Renal pelvis (tissue), 4 donors: Measurements from ENCODE around the gene HOXA3. TPM values are rescaled to one million over a fixed set of nuclear protein-coding genes. Genes with fewer than 3 reads are reported as not detected.

Experiments
- DNase-seq: peaks from one replicate; pipeline ENCODE4 v3.0.0-alpha.2; 2013
- polyA plus RNA-seq, 3 donors: library from polyadenylated mRNA; unstranded; fragments of 120-200 nt; gene quantifications; one replicate each; pipeline ENCODE4 v1.2.1, GENCODE V29; 2013; ENCODE audit not compliant: insufficient read length in 3 of 3

HOXA3 gene
- polyA plus RNA-seq, 3 donors: 39.5 to 49.3 (median 48.7) TPM

- DNase-seq: no peak
These were observed 57.9 kb downstream of the HOXA3 start for GRCh38 chr7:27094304-27095049.

GRCh38 chr7:27093184-27093895, 59.0 kb downstream of the HOXA3 start:
- DNase-seq: no peak

- DNase-seq: no peak
These were observed 59.6 kb downstream of the HOXA3 start for GRCh38 chr7:27092819-27093110.

DNA sequence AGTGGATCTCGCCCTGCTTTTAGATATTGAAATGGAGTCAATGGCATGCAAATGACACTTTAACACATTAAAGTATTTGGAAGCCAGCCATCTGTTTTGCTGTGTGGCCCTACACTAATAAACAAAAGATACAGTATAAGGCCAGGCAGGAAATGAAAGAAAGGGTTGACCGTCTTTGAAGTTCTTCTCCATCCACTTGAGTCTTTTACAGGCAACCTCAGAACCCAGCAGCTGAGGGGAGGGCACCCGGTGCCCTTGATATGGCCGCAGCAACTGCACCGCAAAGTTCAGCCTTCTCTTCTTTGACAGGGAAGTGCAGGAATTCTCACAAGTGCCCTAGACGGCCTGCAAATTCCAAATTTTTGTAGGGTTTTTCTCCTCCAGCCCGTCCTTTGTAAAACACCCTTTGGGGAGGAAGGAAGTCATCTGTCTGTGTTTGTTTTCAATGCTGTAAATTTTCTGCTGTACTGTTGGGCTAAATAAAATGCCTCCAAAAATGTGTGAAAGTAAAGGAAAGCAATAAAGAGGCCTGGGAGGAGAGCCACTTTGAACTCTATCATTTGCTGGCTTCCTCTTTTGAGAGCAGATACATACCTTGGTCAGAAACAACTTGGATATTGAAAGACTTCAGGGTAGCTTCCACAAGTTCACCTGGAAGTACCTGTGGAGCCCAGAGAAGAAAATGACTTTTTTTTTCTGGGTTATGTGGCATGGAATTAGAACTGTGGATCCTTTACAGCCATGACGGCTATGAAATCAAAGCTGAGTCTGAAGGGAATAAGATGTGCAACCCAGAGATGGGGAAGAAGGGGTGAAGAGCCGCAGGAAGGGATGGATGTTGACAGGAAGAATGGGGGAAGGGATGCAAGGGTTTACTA, 60.2 kb downstream of the HOXA3 start:
- peak; percentile 71 for DNase-seq

DNA sequence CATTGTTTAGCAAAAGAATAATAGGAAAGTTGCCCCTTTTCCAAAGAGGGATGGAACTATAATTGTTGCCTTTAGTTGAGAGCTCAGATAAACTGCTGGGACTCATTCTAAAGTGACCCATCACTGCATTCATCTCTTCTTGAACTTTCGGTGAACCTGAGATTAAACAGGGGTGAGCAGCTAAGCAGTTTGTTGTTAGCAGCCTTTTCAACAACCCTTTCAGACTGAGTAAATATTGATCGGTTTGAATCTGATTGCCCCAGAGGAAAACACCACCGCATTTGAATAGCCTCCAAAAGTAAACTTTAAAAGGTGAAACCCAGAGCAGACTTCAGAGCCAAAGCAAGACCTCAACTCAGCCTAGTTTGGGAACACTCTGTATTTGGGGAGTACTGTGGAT, 61.3 kb downstream of the HOXA3 start:
- no peak for DNase-seq

DNA sequence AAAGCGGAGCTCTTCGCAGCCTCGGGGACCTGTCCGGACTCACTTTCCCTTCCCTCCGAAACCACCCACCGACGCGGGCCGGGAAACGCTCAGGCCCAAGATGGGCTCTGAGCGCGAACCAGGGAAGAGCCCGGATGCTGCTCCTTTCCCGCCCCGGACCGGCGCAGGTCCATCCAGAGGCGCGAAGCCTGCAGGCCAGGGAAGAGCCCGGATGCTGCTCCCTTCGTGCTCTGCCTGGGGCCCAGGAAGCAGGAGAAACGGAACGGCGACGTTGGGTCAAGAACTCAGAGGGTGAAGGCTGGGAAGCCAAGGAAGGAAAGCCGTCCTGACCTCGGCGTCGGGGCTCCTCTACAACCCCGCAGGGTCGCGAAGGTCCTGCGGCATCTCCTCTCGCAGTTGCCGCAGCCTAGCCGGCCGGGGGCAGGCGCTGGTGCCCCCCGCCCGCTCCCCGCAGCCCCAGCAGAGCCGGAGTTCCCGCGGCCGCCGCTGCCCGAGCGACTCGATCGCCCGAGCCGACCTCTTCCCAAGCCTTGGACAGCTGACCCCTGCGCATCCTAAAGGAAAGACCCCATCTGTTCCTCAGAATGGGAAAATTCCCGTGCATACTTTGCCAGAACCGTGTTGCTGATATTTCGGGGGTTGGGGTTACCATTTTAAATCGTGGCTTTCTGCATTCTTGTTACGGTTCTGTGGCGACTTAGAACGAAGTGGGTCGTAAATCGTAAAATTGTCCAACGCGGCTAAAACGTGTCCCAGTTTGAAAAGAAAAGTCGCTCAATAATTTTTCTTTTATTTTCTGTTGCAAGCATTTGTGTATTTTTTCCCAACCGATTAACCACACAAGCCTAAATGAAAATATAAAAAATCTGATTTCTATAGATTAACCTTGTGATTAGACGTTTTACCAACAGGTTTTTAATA, 64.1 kb downstream of the HOXA3 start:
- DNase-seq: no peak

DNA sequence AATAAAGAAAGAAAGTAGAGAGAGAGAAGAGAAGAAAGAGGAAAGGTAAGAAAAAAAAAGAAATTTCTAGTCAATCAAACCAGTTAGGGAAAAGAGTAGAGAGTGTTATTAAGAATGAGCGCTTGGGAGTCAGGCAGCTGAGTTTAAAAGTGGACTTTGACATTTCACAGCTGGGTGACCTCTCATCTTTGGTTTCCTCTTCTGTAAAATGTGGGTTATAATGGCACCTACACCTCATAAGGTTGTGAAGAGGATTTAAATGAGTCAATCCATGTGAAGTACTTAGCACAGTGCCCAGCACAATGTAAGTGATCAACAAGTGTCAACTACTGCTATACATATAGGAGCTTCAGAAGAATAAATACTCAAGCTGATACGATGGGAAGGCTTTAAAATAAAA, 68.7 kb downstream of the HOXA3 start:
- DNase-seq: no peak

DNA sequence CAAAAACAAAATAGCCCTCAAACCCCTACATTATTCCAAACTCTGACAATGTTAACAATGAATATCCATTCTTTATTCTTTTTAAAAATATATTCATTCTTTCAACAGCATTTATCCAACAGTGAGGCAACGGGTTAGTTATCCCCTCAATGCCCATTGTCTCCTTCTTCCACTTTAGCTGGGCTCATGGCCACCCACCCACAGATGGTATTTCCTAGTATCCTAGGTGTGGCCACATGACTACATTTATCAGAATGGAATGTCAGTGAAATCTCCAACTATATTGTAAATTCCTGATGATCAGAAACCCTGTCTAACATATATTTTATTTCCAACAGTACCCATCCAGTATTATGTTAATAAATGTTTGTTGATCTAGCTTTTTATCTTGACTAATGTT, 70.2 kb downstream of the HOXA3 start:
- DNase-seq: no peak

GRCh38 chr7:27080844-27081436, 71.4 kb downstream of the HOXA3 start:
- no peak for DNase-seq

DNA sequence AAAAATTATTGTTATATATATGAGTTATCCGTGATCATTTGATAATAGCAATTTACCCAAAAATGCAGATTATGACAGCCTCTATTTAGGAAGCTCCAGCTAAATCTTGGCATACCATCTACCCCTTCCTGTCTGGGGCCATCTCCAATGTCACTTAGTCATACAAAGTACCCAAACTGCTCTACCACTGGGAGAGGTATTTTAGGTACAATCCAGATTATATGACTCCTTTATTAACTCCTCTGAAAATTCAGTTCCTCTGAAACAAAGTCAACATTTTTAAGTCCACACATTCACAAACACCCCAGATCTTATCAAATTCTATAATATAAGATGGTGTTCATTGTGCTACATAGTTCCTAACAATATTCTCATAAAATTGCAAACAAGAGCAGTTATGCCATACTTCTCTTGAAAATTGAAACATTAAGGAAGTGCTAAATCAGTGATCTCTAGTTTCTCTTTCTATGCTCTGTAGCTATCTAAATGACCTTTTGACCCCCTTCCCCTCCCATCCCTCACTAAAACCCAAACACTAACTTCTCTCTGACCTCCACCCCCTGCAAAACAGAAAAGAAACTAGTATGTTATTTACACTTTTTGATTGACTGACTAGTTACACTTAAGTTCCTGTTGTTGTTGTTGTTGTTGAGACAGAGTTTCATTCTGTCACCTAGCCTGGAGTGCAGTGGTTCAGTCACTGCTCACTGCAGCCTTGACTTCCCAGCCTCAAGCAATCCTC, 73.0 kb downstream of the HOXA3 start:
- no peak for DNase-seq

- DNase-seq: no peak
These were observed 73.7 kb downstream of the HOXA3 start for GRCh38 chr7:27078616-27079233.

DNA sequence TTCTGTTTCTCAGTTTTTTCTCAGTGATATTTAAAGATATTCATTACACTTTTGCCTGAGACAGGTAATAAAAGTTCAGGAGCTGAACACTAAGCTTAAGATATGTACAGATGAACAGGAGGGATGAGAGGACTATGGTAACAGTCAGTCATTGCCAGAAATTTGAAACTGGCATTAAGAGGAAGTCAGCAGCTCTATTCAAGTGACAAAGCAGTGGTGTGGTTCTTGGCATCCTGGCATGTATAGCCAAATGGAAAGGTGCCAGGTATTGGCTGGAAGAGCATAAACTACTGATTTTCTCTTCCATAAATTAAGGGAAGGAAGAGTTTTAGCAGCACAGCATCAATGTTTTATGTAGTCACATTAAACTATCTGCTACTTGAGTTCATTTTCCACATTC, 79.3 kb downstream of the HOXA3 start:
- no peak for DNase-seq

GRCh38 chr7:27071622-27072390, 80.6 kb downstream of the HOXA3 start:
- no peak for DNase-seq

GRCh38 chr7:27068259-27068658, 84.1 kb downstream of the HOXA3 start:
- DNase-seq: no peak

DNA sequence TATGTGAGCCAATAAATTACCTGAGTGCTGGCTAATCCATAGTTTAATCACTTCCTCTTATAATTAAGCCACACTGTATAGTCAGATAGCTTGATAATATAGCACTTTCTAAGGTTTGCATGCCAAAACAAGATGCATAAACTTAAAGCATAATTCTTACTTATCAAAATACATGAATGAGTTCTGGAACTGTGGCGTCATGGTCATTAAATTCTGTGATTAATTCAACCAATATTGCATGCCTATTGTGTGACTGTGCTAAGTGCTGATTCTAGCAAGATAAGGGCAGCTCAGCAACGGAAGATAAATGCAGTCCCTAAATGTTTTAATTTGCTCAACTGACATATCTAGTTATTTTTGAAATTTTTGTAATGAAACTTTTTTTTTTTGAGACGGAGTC, 86.2 kb downstream of the HOXA3 start:
- no peak for DNase-seq

- no peak for DNase-seq
These were observed 86.7 kb downstream of the HOXA3 start for GRCh38 chr7:27065709-27066108.

DNA sequence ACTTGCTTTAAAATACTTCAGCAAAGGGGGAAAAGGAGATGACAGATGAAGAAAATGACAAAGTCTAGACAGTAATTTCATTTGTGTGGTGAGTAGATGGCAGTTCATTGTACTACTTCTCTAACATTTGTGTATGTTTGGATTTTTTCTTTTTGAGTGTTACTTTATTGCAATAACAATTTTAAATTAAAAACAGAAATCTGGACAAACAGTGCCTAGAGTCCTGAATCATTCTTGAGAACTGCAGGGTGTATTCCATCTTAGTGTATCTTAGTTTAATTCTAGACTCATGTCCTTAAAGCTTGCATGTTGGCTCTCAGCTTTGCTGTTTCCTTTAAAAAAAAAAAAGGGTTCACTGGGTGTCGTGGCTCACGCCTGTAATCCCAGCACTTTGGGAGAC, 87.7 kb downstream of the HOXA3 start:
- no peak for DNase-seq

DNA sequence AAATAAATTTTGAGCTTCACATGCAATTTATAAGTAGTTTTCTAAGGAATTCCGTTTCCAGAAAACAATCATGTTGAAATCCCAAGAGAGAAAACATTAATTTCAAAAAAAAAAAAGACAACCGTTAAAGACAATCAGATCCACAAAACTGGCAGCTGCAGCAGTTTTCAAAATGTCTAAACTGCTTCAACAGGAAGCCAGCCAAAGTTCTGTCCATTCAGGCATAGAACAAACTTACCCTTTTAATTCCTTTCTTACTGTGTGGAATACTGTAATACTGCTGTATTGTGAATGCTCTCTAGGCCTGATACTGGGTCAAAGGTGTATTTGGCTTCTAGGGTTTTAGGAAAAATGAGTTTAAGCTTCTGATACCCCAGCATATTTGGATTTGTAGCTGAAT, 88.2 kb downstream of the HOXA3 start:
- peak; percentile 37 for DNase-seq

GRCh38 chr7:27062946-27063345, 89.4 kb downstream of the HOXA3 start:
- no peak for DNase-seq
